ENCODE measurements around the gene ZNF446. TPM values are rescaled to one million over a fixed set of nuclear protein-coding genes. Genes with fewer than 3 reads are reported as not detected.

Gene ZNF446
- total and polyA plus RNA-seq, 9 donors: 1.9 to 24.9 (median 18.6) TPM

DNA sequence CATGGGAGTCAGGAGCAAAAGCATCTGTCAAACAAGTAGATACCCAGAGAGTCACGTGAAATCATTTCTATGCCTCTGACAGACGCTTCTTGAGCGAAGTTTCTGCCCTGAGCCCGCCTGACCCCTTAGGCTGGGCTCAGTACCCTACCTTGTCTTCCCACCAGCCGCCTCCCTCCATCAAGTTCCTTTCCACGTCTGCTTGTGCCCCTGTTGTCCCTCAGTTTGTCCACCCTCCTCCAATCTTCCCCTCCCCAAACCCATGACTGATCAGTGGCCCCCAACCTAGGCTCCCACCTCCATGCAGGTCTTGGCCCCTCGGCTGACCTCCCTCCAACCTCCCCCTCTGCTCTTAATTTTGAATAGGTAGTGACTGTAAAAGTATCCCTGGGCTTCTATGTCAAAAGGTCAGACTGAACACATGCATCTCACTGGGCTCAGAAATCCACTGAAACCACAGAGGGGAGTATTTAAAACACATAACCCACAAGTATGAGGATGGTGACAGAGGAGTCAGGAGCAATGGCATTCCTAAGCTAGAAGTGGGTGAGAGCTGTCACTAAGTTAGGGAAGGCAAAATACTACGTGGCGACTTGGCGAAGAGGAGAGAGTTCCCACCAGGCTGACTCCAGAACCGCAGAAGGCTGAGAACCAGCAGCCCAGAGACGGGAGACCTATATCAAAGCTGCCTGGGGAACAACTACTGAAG, 1.7 kb upstream of the ZNF446 start:
- DNase-seq: no peak
- Histone ChIP-seq H3K36me3 (no peaks in the 10 kb centered on the region), H3K9me3 (no peaks in the 10 kb centered on the region), H3K4me1 (ENCODE audit: insufficient read depth) (peaks cover 6% of the 10 kb centered on the region), H3K27me3 (no peaks in the 10 kb centered on the region), H3K27ac (peak overlapping the region in 1 of 2 donors; percentile 20), H3K4me3 (no peak overlapping the region)
- intact Hi-C loops (cut with DNase I): no loop called here
- 72 to 79% (median 75%) methylated on average over 12 of the region's 12 CpGs for whole genome bisulfite sequencing, 3 donors
- TF ChIP-seq EP300 (IDR thresholded peaks at IDR 0.05) (no peak), POLR2A (IDR thresholded peaks at IDR 0.05) (no peak)
- TF ChIP-seq, protein P1, sequence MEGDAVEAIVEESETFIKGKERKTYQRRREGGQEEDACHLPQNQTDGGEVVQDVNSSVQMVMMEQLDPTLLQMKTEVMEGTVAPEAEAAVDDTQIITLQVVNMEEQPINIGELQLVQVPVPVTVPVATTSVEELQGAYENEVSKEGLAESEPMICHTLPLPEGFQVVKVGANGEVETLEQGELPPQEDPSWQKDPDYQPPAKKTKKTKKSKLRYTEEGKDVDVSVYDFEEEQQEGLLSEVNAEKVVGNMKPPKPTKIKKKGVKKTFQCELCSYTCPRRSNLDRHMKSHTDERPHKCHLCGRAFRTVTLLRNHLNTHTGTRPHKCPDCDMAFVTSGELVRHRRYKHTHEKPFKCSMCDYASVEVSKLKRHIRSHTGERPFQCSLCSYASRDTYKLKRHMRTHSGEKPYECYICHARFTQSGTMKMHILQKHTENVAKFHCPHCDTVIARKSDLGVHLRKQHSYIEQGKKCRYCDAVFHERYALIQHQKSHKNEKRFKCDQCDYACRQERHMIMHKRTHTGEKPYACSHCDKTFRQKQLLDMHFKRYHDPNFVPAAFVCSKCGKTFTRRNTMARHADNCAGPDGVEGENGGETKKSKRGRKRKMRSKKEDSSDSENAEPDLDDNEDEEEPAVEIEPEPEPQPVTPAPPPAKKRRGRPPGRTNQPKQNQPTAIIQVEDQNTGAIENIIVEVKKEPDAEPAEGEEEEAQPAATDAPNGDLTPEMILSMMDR (IDR thresholded peaks at IDR 0.05): no peak

DNA sequence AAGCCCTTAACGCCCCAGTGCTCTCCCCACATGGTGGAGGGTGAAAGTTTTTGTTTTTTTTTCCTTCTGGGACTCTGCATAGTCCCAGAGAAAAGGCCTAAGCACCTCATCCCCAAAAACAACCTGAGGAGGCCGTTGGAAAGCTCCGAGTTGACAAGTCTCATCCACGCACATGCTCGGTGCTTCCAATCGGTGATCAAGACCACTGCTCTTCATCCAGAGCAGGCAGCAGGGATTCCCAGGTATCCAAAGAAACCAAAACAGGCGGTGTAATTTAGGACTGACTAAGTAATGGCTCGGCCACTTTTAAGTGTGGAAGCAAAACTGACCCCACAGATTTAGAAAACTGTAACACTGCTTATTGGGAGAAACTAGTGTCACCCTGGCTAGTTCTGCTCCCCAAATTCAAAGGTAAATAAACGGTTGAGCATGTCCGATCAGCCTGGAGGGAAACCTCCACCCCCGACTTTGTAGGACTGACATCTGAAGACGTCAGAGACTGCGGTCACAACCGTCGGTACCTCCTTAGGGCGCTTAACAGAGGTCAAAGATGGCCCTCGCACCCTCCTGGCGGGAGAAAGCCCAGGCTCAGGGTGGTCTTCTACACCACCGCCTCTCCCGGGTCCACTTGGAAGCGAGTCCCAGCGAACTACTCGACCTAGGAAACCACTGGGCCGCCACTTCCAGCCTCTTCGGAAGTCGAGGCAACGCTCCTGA, 997 bp upstream of the ZNF446 start:
- Histone ChIP-seq H3K27ac (peak overlapping the region; percentile 73 to 91), H3K4me1 (ENCODE audit: insufficient read depth) (peaks cover 6% of the 10 kb centered on the region), H3K4me3 (peak overlapping the region; percentile 70), H3K9me3 (no peaks in the 10 kb centered on the region), H3K27me3 (no peaks in the 10 kb centered on the region), H3K36me3 (no peaks in the 10 kb centered on the region)
- WGBS, 3 donors: 13 to 17% (median 16%) methylated on average over 21 to 27 of the region's 27 CpGs
- TF ChIP-seq POLR2A (IDR thresholded peaks at IDR 0.05) (no peak), EP300 (IDR thresholded peaks at IDR 0.05) (no peak)
- TF ChIP-seq, protein P1 (IDR thresholded peaks at IDR 0.05): no peak
- intact Hi-C loops (cut with DNase I): no loop called here
- no peak for DNase-seq

DNA sequence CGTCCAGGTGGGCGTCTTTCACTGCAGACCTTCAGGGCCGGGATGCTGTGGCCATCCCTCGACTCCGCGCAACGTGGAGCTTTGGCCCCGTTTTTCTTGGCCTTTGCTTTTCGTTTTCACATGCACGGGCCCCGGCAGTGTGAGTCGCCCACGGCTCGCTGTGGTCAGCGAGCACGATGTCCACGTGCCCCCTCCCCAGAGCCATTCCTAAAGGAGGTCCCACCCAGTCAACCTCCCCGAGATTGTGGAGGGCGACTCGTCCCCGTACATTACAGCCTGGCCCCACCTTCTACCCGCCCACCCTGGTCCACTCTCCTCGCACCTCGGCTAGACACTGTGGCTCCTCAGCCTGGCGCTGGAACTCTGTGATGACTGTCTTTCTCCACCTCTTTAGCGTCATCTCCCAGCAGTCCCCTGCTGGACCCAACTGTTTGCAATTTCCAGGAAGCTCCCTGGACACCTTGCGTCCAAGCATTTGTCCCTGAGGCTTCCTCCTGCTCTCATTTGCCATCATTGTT, 405 bp downstream of the ZNF446 start:
- Histone ChIP-seq H3K4me1 (ENCODE audit: insufficient read depth) (peaks cover 6% of the 10 kb centered on the region), H3K9me3 (no peaks in the 10 kb centered on the region), H3K4me3 (peak overlapping the region; percentile 70), H3K27ac (peak overlapping the region; percentile 73 to 91), H3K36me3 (no peaks in the 10 kb centered on the region), H3K27me3 (no peaks in the 10 kb centered on the region)
- TF ChIP-seq POLR2A (IDR thresholded peaks at IDR 0.05) (no peak), EP300 (IDR thresholded peaks at IDR 0.05) (no peak)
- TF ChIP-seq, protein P1 (IDR thresholded peaks at IDR 0.05): no peak
- intact Hi-C loops (cut with DNase I): no loop called here
- DNase-seq: no peak
- 2 to 3% (median 2%) methylated on average over 27 of the region's 27 CpGs for WGBS, 3 donors

DNA sequence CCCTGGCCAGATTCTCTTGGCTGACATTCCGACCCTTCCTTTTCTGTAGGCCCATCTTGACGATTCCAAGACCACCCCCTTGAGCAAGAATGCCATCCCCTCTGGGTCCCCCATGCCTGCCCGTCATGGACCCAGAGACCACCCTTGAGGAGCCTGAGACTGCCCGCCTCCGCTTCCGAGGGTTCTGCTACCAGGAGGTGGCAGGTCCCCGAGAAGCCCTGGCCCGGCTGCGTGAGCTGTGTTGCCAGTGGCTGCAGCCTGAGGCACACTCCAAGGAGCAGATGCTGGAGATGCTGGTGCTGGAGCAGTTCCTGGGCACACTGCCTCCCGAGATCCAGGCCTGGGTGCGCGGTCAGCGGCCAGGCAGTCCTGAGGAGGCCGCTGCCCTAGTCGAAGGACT, 978 bp downstream of the ZNF446 start:
- Histone ChIP-seq H3K9me3 (no peaks in the 10 kb centered on the region), H3K36me3 (no peaks in the 10 kb centered on the region), H3K4me3 (no peak overlapping the region)

More for the DNA sequence above, 978 bp downstream of the ZNF446 start:
- Histone ChIP-seq H3K27ac (peak overlapping the region in 1 of 2 donors; percentile 91), H3K4me1 (ENCODE audit: insufficient read depth) (peaks cover 6% of the 10 kb centered on the region), H3K27me3 (no peaks in the 10 kb centered on the region)
- DNase-seq: no peak
- WGBS, 3 donors: 84 to 88% (median 87%) methylated on average over 15 of the region's 15 CpGs
- TF ChIP-seq POLR2A (IDR thresholded peaks at IDR 0.05) (no peak), EP300 (IDR thresholded peaks at IDR 0.05) (no peak)
- TF ChIP-seq, protein P1 (IDR thresholded peaks at IDR 0.05): no peak
- intact Hi-C loops (cut with DNase I): no loop called here
